ENCODE data around the gene GASK1A. TPM values are rescaled to one million over a fixed set of nuclear protein-coding genes. Genes with fewer than 3 reads are reported as not detected.

The GASK1A gene
- total RNA-seq, 2 experiments from 2014 or later: 0.28 TPM; not detected in 1

DNA sequence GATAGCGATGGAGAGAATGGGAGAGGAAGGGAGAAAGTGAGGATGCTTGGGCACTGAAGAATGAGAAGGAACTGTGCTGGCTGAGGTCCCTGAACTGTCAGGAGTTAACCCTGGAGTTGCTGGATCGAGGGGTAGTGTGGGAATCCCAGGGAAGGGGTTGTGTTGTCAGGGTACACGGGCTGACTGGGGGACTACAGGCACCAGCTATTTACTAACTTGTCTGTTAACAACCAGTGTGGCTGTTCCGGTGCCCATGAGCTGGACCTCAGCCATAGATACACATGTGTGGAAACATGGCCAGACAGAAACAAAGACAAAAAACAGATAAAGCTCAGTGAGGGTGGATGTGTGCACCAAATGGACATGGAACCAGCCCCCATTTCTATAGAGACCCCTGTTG lies 55.1 kb downstream of the GASK1A start:
- CTCF ChIA-PET: interaction anchor here (1.4 kb wide), 1 partner anchor 10 kb away, joined by 3 read pairs; no protein-coding TSS in a partner anchor
- Mint-ChIP-seq H3K36me3 (ENCODE audit: low read depth) (no peaks in the 10 kb centered on the region), H3K27me3 (no peaks in the 10 kb centered on the region), H3K4me3 (no peak overlapping the region), H3K27ac (no peak overlapping the region), H3K9me3 (no peaks in the 10 kb centered on the region), H3K4me1 (ENCODE audit: low read depth) (peaks cover 19% of the 10 kb centered on the region)
- Histone ChIP-seq H3K36me3 (ENCODE audit: insufficient read depth, low read length) (no peaks in the 10 kb centered on the region), H3K4me3 (ENCODE audit: low read length) (no peak overlapping the region), H3K9me3 (ENCODE audit: control insufficient read depth in 1 of 2, insufficient read depth in 1 of 2, low read length in 2 of 2) (peaks cover 0 to 11% of the 10 kb centered on the region in 2 experiments), H3K27me3 (ENCODE audit: control insufficient read depth in 1 of 2, insufficient read depth in 2 of 2, low read length in 2 of 2) (no peaks in the 10 kb centered on the region), H3K27ac (ENCODE audit: low read depth in 1 of 2, low read length in 2 of 2) (no peak overlapping the region), H3K4me1 (ENCODE audit: insufficient read depth, low read length) (peaks cover 10% of the 10 kb centered on the region)
- TF ChIP-seq, protein P1, sequence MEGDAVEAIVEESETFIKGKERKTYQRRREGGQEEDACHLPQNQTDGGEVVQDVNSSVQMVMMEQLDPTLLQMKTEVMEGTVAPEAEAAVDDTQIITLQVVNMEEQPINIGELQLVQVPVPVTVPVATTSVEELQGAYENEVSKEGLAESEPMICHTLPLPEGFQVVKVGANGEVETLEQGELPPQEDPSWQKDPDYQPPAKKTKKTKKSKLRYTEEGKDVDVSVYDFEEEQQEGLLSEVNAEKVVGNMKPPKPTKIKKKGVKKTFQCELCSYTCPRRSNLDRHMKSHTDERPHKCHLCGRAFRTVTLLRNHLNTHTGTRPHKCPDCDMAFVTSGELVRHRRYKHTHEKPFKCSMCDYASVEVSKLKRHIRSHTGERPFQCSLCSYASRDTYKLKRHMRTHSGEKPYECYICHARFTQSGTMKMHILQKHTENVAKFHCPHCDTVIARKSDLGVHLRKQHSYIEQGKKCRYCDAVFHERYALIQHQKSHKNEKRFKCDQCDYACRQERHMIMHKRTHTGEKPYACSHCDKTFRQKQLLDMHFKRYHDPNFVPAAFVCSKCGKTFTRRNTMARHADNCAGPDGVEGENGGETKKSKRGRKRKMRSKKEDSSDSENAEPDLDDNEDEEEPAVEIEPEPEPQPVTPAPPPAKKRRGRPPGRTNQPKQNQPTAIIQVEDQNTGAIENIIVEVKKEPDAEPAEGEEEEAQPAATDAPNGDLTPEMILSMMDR (IDR thresholded peaks at IDR 0.05): no peak
- ATAC-seq (ENCODE audit: poor library complexity): no peak
- intact Hi-C loops (cut with DNase I, micrococcal nuclease): no loop called here
- no peak for DNase-seq
- POLR2A ChIA-PET: no interaction called here

DNA sequence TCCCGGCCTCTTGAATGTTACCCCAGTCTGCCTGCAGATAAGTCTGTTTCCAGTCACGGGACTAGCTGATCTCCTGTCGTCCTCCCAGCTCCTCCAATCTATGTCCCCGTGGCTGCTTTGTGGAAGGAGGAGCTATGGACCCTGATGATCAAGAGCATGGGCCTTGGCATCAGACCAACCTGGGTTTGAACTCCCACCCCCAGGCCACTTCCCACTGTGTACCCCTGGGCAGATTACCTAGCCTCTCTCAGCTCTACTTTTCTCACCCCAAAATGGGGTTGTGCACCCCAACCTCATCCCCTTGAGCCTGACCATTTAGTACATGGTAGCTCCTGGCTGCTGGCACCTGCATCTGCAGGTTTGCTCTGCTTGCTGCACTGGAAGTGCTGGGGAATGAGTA lies 55.8 kb downstream of the GASK1A start:
- peaks cover 0 to 11% of the 10 kb centered on the region in 2 experiments for H3K9me3 ChIP-seq (ENCODE audit: control insufficient read depth in 1 of 2, insufficient read depth in 1 of 2, low read length in 2 of 2)
- CTCF ChIA-PET: interaction anchor here (1.4 kb wide), 1 partner anchor 11 kb away, joined by 3 read pairs; no protein-coding TSS in a partner anchor
- Mint-ChIP-seq H3K36me3 (ENCODE audit: low read depth) (no peaks in the 10 kb centered on the region), H3K9me3 (no peaks in the 10 kb centered on the region), H3K4me3 (no peak overlapping the region), H3K4me1 (ENCODE audit: low read depth) (peaks cover 12% of the 10 kb centered on the region), H3K27ac (no peak overlapping the region), H3K27me3 (no peaks in the 10 kb centered on the region)
- POLR2A ChIA-PET: no interaction called here
- no peaks in the 10 kb centered on the region for H3K27me3 ChIP-seq (ENCODE audit: control insufficient read depth in 1 of 2, insufficient read depth in 2 of 2, low read length in 2 of 2)
- no peak overlapping the region for H3K4me3 ChIP-seq (ENCODE audit: low read length)
- TF ChIP-seq, protein P1 (IDR thresholded peaks at IDR 0.05): no peak
- intact Hi-C loops (cut with DNase I, micrococcal nuclease): no loop called here
- ATAC-seq (ENCODE audit: poor library complexity): no peak
- no peak overlapping the region for H3K27ac ChIP-seq (ENCODE audit: low read depth in 1 of 2, low read length in 2 of 2)
- H3K36me3 ChIP-seq (ENCODE audit: insufficient read depth, low read length): no peaks in the 10 kb centered on the region
- peaks cover 3% of the 10 kb centered on the region for H3K4me1 ChIP-seq (ENCODE audit: insufficient read depth, low read length)
- DNase-seq: no peak

DNA sequence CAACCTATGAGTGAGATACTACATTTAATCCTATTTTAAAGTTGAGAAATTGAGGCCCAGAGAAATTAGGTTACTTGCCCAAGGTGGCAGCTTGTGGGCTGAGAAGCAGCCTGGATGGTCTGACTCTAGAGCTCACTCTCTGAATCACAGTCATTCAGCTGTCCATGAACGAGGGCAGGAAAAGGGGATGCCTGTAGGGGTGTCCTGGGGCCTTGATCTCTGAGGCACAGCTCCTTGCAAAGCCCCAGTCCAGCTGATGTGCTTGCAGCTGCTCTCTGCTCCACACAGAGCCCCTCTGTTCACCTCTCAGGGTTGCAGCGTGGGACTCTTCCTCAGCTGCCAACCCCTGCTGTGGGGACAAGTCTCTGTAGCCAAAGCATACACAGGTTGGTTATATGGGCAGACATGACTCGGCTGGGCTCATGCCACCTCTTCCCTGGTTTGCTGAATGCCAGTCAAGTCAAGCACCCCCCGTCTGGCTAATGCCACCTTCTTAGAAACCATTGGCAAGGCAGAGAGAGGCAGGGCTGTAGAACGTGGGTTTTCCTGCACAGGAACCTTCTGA lies 56.8 kb downstream of the GASK1A start:
- H3K27ac ChIP-seq (ENCODE audit: low read depth in 1 of 2, low read length in 2 of 2): no peak overlapping the region
- intact Hi-C loops (cut with DNase I, micrococcal nuclease): no loop called here
- H3K27me3 ChIP-seq (ENCODE audit: control insufficient read depth in 1 of 2, insufficient read depth in 2 of 2, low read length in 2 of 2): no peaks in the 10 kb centered on the region
- CTCF ChIA-PET: no interaction called here
- no peaks in the 10 kb centered on the region for H3K9me3 Mint-ChIP-seq
- no peak overlapping the region for H3K27ac Mint-ChIP-seq
- H3K36me3 ChIP-seq (ENCODE audit: insufficient read depth, low read length): no peaks in the 10 kb centered on the region
- POLR2A ChIA-PET: no interaction called here
- no peak overlapping the region for H3K4me3 ChIP-seq (ENCODE audit: low read length)
- H3K4me1 Mint-ChIP-seq (ENCODE audit: low read depth): peaks cover 12% of the 10 kb centered on the region
- TF ChIP-seq, protein P1 (IDR thresholded peaks at IDR 0.05): no peak
- no peaks in the 10 kb centered on the region for H3K4me1 ChIP-seq (ENCODE audit: insufficient read depth, low read length)
- H3K9me3 ChIP-seq (ENCODE audit: control insufficient read depth in 1 of 2, insufficient read depth in 1 of 2, low read length in 2 of 2): peaks cover 0 to 11% of the 10 kb centered on the region in 2 experiments
- H3K27me3 Mint-ChIP-seq: no peaks in the 10 kb centered on the region
- DNase-seq: no peak
- no peaks in the 10 kb centered on the region for H3K36me3 Mint-ChIP-seq (ENCODE audit: low read depth)
- no peak overlapping the region for H3K4me3 Mint-ChIP-seq
- no peak for ATAC-seq (ENCODE audit: poor library complexity)
